ENCODE results near the gene SAFB. TPM values are rescaled to one million over a fixed set of nuclear protein-coding genes. Genes with fewer than 3 reads are reported as not detected.

Gene SAFB
- total and polyA plus RNA-seq, 11 donors = 22.3 to 59.6 (median 48.0) TPM

GRCh38 chr19:5631567-5632240 lies 8.8 kb downstream of the SAFB start:
- H3K36me3 ChIP-seq = peaks cover 0 to 67% (median 34%) of the 10 kb centered on the region in 9 donors
- H3K4me3 ChIP-seq = no peak overlapping the region
- WGBS, 4 donors = 50 to 68% (median 62%) methylated on average over 9 of the region's 9 CpGs
- no peak for DNase-seq
- H3K9me3 ChIP-seq = no peaks in the 10 kb centered on the region
- TF ChIP-seq, protein P1, sequence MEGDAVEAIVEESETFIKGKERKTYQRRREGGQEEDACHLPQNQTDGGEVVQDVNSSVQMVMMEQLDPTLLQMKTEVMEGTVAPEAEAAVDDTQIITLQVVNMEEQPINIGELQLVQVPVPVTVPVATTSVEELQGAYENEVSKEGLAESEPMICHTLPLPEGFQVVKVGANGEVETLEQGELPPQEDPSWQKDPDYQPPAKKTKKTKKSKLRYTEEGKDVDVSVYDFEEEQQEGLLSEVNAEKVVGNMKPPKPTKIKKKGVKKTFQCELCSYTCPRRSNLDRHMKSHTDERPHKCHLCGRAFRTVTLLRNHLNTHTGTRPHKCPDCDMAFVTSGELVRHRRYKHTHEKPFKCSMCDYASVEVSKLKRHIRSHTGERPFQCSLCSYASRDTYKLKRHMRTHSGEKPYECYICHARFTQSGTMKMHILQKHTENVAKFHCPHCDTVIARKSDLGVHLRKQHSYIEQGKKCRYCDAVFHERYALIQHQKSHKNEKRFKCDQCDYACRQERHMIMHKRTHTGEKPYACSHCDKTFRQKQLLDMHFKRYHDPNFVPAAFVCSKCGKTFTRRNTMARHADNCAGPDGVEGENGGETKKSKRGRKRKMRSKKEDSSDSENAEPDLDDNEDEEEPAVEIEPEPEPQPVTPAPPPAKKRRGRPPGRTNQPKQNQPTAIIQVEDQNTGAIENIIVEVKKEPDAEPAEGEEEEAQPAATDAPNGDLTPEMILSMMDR (IDR thresholded peaks at IDR 0.05) = no peak
- no peak for TF ChIP-seq POLR2A (IDR thresholded peaks at IDR 0.05)
- peak in 1 of 4 donors; percentile 25 for ATAC-seq
- H3K4me1 ChIP-seq = peaks cover 4 to 80% (median 61%) of the 10 kb centered on the region in 12 donors
- peak overlapping the region in 3 of 12 donors; percentile 16 to 32 (median 23) for H3K27ac ChIP-seq
- intact Hi-C loops (cut with DNase I) = no loop called here
- no peaks in the 10 kb centered on the region for H3K27me3 ChIP-seq

DNA sequence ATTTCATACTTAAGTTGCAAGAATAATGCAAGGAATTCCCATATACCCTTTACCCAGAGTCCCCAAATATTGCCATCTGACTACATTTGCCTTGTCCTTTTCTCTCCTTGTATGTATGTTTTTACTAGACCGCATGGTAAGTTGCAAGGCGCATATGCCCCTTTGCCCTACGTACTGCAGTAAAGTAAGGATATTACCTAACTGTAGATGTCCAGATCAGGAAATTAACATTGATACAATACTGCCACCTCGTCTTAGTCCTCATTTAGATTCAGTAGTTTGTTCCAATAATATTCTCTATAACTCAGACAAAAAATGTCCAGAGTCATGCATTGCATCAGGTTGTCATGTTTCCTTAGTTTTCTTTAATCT lies 9.3 kb downstream of the SAFB start:
- TF ChIP-seq, protein P1 (IDR thresholded peaks at IDR 0.05) = no peak
- no peak for TF ChIP-seq POLR2A (IDR thresholded peaks at IDR 0.05)
- no peak overlapping the region for H3K4me3 ChIP-seq
- H3K36me3 ChIP-seq = peaks cover 0 to 63% (median 29%) of the 10 kb centered on the region in 9 donors
- peak overlapping the region in 2 of 12 donors; percentile 23 to 32 for H3K27ac ChIP-seq
- H3K4me1 ChIP-seq = peaks cover 4 to 76% (median 58%) of the 10 kb centered on the region in 12 donors
- no peaks in the 10 kb centered on the region for H3K27me3 ChIP-seq
- WGBS, 4 donors = 67 to 77% (median 74%) methylated on average over 4 of the region's 4 CpGs
- ATAC-seq = no peak
- DNase-seq = no peak
- intact Hi-C loops (cut with DNase I) = no loop called here
- H3K9me3 ChIP-seq = no peaks in the 10 kb centered on the region

DNA sequence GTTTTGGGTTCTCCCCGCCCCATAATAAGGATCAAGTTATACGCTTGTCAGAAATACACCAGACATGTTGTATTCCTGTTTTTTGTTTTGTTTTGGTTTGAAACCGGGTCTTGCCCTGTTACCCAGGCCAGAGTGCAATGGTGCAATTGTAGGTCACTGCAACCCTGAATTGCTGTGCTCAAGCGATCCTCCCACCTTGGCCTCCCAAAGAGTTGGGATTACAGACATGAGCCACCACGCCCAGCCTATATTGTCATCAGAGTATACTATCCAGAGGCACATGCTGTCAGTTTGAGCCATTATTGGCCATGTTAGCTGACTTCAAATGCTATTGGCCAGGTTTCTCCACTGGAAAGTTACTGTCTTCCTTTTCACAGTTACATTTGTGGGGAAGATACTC lies 9.8 kb downstream of the SAFB start:
- no peak for DNase-seq
- 86 to 92% (median 91%) methylated on average over 5 of the region's 5 CpGs for WGBS, 4 donors
- peak in 1 of 4 donors; percentile 11 for ATAC-seq
- intact Hi-C loops (cut with DNase I) = no loop called here
- no peak overlapping the region for H3K4me3 ChIP-seq
- peaks cover 0 to 60% (median 25%) of the 10 kb centered on the region in 9 donors for H3K36me3 ChIP-seq
- TF ChIP-seq POLR2A (IDR thresholded peaks at IDR 0.05) = no peak
- TF ChIP-seq, protein P1 (IDR thresholded peaks at IDR 0.05) = no peak
- H3K27me3 ChIP-seq = no peaks in the 10 kb centered on the region
- H3K27ac ChIP-seq = peak overlapping the region in 1 of 12 donors; percentile 32
- peaks cover 4 to 76% (median 55%) of the 10 kb centered on the region in 12 donors for H3K4me1 ChIP-seq
- no peaks in the 10 kb centered on the region for H3K9me3 ChIP-seq

- Histone ChIP-seq H3K4me3 (no peak overlapping the region), H3K9me3 (no peaks in the 10 kb centered on the region), H3K36me3 (peaks cover 0 to 52% (median 4%) of the 10 kb centered on the region in 9 donors), H3K27me3 (no peaks in the 10 kb centered on the region), H3K4me1 (peaks cover 4 to 51% (median 34%) of the 10 kb centered on the region in 12 donors), H3K27ac (no peak overlapping the region)
- ATAC-seq = no peak
- 74 to 86% (median 79%) methylated on average over 6 of the region's 6 CpGs for WGBS, 4 donors
- intact Hi-C loops (cut with DNase I) = no loop called here
- DNase-seq = no peak
- no peak for TF ChIP-seq POLR2A (IDR thresholded peaks at IDR 0.05)
- TF ChIP-seq, protein P1 (IDR thresholded peaks at IDR 0.05) = no peak
Observed at GRCh38 chr19:5635427-5635826, 12.5 kb downstream of the SAFB start.
